OCI-LY7 (cell line): Measurements from ENCODE around the gene MRPL19. TPM values are rescaled to one million over a fixed set of nuclear protein-coding genes. Genes with fewer than 3 reads are reported as not detected.

Source experiments
- BruUV-seq: library from RNA; stranded (reverse); fragments of 400-500 nt; replicated peaks from 2 replicates; lab custom pipeline; 2021; lab: Mats Ljungman, UMichigan
- CTCF ChIA-PET: fragments of 300-600 bp; sonication (Branson Sonifier 250); formaldehyde crosslinking; loops from one replicate; lab custom pipeline; 2022; ENCODE audit warnings: antibody characterized with exemption; ENCODE audit not compliant: unreplicated experiment; lab: Charles Lee
- POLR2A ChIA-PET: fragments of 300-600 bp; sonication (Branson Sonifier 250); formaldehyde crosslinking; loops from one replicate; lab custom pipeline; 2022; ENCODE audit warnings: antibody characterized with exemption; lab: Charles Lee
- DNase-seq: peaks from one replicate; pipeline ENCODE4 v3.0.0-alpha.2; 2015; ENCODE audit warnings: low spot score
- H2AFZ ChIP-seq: fragments of 200-600 bp; sonication (generic), shearing (Covaris generic); 2 replicates; pipeline ENCODE4 v1.6.1; 2014; ENCODE audit warnings: mild to moderate bottlenecking, antibody characterized with exemption, low read length, moderate library complexity
- H3K27ac ChIP-seq: fragments of 200-600 bp; sonication (generic); 2 replicates; pipeline ENCODE4 v1.5.1; 2014; ENCODE audit warnings: mixed run types, low read depth, mild to moderate bottlenecking, moderate library complexity, low read length, inconsistent platforms; ENCODE audit not compliant: poor library complexity, severe bottlenecking
- H3K36me3 ChIP-seq: fragments of 200-600 bp; sonication (generic); 2 replicates; pipeline ENCODE4 v1.6.1; 2014; ENCODE audit warnings: mild to moderate bottlenecking, antibody characterized with exemption, low read length, moderate library complexity, mixed read lengths; ENCODE audit not compliant: insufficient read depth
- H3K4me1 ChIP-seq: fragments of 200-600 bp; sonication (generic); 2 replicates; pipeline ENCODE4 v1.5.1; 2014; ENCODE audit warnings: mild to moderate bottlenecking, low read length; ENCODE audit not compliant: insufficient read depth, poor library complexity, severe bottlenecking
- H3K4me2 ChIP-seq: fragments of 200-600 bp; sonication (generic); 2 replicates; pipeline ENCODE4 v1.6.1; 2014; ENCODE audit warnings: mild to moderate bottlenecking, low read length
- H3K4me3 ChIP-seq: fragments of 200-600 bp; sonication (generic); 2 replicates; pipeline ENCODE4 v1.5.1; 2014; ENCODE audit warnings: mild to moderate bottlenecking, low read depth, low read length; ENCODE audit not compliant: poor library complexity, severe bottlenecking
- H3K79me2 ChIP-seq: fragments of 200-600 bp; sonication (generic); 2 replicates; pipeline ENCODE4 v1.6.1; 2016; ENCODE audit warnings: low read depth, mild to moderate bottlenecking, low read length, moderate library complexity, mixed read lengths; ENCODE audit not compliant: insufficient read depth
- H3K9me2 ChIP-seq: fragments of 200-600 bp; sonication (generic); 2 replicates; pipeline ENCODE4 v1.6.1; 2016; ENCODE audit warnings: mild to moderate bottlenecking, low read length, mixed read lengths; ENCODE audit not compliant: insufficient read depth
- H3K9me3 ChIP-seq: fragments of 200-600 bp; sonication (generic); 2 replicates; pipeline ENCODE4 v1.6.1; 2014; ENCODE audit warnings: mild to moderate bottlenecking, mixed run types, low read length, mixed read lengths
- H4K20me1 ChIP-seq: fragments of 200-600 bp; sonication (generic); 2 replicates; pipeline ENCODE4 v1.6.1; 2014; ENCODE audit warnings: mild to moderate bottlenecking, antibody characterized with exemption, low read length, moderate library complexity, mixed read lengths; ENCODE audit not compliant: insufficient read depth
- EZH2phosphoT487 ChIP-seq: fragments of 200-600 bp; sonication (generic); IDR thresholded peaks from 2 replicates; pipeline ENCODE4 v1.6.1; 2018; ENCODE audit warnings: low read depth, borderline replicate concordance, mild to moderate bottlenecking, mixed run types, antibody characterized with exemption, low read length, moderate library complexity, mixed read lengths
- intact Hi-C: fragments of 100-400 bp; cut with micrococcal nuclease; formaldehyde crosslinking; loops from one replicate; pipeline ENCODE4 v1.10.0; 2022; ENCODE audit not compliant: unreplicated experiment
- total RNA-seq, 2 experiments: library from RNA; depleted of rRNA in 1 of 2; stranded (reverse); fragments of >200 nt in 1 of 2; shearing (Covaris generic) in 1 of 2; gene quantifications; 2 replicates each; pipeline ENCODE4 v1.2.3, GENCODE V29; 2014 to 2022
- TF ChIP-seq, protein P1 (sequence below): fragments of 200-600 bp; sonication (generic); conservative IDR thresholded peaks from 2 replicates; pipeline ENCODE4 v1.5.1; 2014; ENCODE audit warnings: mild to moderate bottlenecking, antibody characterized with exemption, low read length, moderate library complexity, mixed read lengths

Gene MRPL19
- total RNA-seq, 2 experiments from 2014 or later: 42.6 to 52.7 TPM

DNA sequence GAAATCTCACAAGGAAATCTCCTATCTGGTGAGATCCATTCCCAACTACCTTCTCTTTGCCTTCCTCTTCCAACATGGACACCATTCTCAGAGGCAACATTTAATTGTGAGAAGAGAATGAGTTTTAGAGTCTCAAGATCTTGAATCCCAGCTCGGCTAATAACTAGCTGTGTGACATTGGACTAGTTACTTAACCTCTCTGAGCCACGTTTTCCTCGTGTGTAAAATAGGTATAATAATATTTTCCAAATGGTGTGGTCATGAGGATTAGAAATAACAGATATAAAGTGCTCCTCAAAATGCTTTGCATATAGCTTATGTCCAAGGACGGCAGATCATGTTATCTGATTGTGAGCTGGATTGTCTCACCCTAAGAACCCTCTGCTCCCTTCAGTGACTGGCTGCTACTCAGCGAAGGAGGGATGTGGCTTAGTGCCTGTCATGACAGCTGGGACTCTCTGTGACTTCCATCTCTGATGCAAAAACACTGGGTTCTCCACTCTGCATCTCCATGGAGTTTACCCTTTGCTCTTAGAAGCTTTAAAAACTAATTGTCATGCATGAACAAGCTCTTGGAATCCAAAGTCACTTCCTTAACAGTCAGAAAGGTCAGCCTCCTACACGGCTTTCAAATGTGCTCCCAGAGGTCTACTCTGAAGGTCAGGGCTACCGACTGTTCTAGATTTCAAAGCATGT is 38.4 kb upstream of the MRPL19 start:
- CTCF ChIA-PET: interaction anchor here (1.0 kb wide), 1 partner anchor 371 kb away, joined by 4 read pairs; no protein-coding TSS in a partner anchor

DNA sequence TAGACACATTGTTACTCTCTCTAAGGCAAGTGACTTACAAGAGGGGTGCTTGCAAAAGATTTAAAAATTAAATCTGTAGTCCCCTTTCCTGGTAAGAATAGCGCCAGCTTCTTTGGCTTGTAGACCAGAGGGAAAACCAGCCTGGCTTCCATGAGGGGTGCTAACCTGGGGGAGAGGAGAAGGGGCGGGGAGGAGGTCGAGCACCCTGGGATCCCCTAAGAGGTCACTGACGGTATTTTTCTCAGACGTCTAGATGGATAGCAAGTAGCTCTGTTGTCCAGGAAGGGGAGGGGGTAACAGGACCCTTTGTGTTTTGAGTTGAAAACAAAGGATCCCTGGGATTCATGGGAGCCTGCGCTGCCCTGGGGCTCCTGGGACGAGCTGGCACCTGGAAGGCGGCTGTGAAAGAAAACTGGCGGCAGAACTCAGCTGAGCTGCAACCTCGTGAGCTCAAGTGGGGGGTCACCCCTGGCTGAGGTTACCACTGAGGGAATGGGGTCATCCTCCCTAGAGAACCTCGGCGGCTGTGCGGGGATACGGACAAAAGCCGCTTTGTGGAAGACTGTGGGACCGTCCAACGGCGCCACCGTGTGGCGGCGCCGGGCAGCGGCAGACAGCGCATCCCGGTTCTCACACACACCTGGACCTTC is 37.8 kb upstream of the MRPL19 start:
- DNase-seq: peak; percentile 20
- CTCF ChIA-PET: interaction anchor here (1.0 kb wide), 1 partner anchor 371 kb away, joined by 4 read pairs; no protein-coding TSS in a partner anchor
- TF ChIP-seq, protein P1, sequence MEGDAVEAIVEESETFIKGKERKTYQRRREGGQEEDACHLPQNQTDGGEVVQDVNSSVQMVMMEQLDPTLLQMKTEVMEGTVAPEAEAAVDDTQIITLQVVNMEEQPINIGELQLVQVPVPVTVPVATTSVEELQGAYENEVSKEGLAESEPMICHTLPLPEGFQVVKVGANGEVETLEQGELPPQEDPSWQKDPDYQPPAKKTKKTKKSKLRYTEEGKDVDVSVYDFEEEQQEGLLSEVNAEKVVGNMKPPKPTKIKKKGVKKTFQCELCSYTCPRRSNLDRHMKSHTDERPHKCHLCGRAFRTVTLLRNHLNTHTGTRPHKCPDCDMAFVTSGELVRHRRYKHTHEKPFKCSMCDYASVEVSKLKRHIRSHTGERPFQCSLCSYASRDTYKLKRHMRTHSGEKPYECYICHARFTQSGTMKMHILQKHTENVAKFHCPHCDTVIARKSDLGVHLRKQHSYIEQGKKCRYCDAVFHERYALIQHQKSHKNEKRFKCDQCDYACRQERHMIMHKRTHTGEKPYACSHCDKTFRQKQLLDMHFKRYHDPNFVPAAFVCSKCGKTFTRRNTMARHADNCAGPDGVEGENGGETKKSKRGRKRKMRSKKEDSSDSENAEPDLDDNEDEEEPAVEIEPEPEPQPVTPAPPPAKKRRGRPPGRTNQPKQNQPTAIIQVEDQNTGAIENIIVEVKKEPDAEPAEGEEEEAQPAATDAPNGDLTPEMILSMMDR: peak; percentile 91
- TF ChIP-seq EZH2phosphoT487: no peak
- no peaks in the 10 kb centered on the region for H3K9me2 ChIP-seq
- H3K4me3 ChIP-seq: no peak overlapping the region
- H3K4me1 ChIP-seq: no peaks in the 10 kb centered on the region
- no peak overlapping the region for H3K27ac ChIP-seq
- no peaks in the 10 kb centered on the region for H4K20me1 ChIP-seq
- no peak overlapping the region for H3K4me2 ChIP-seq
- intact Hi-C loops: loop anchor here (5.0 to 10.0 kb wide), 2 partner anchors 144 to 547 kb away; no protein-coding TSS in a partner anchor
- no TSS peak for BruUV-seq
- no peaks in the 10 kb centered on the region for H3K79me2 ChIP-seq
- POLR2A ChIA-PET: interaction anchor here (0.6 kb wide), 1 partner anchor 588 kb away, joined by 3 read pairs; no protein-coding TSS in a partner anchor
- no peaks in the 10 kb centered on the region for H3K36me3 ChIP-seq
- H3K9me3 ChIP-seq: no peaks in the 10 kb centered on the region
- H2AFZ ChIP-seq: no peak overlapping the region

More for the DNA sequence above, 38.4 kb upstream of the MRPL19 start:
- H3K4me2 ChIP-seq: no peak overlapping the region
- no TSS peak for BruUV-seq
- H3K9me3 ChIP-seq: no peaks in the 10 kb centered on the region
- intact Hi-C loops: loop anchor here (5.0 to 10.0 kb wide), 2 partner anchors 143 to 546 kb away; no protein-coding TSS in a partner anchor
- no peaks in the 10 kb centered on the region for H3K4me1 ChIP-seq
- H2AFZ ChIP-seq: no peak overlapping the region
- H4K20me1 ChIP-seq: no peaks in the 10 kb centered on the region
- H3K36me3 ChIP-seq: no peaks in the 10 kb centered on the region
- H3K9me2 ChIP-seq: no peaks in the 10 kb centered on the region
- DNase-seq: no peak
- POLR2A ChIA-PET: interaction anchor here (0.6 kb wide), 1 partner anchor 587 kb away, joined by 3 read pairs; no protein-coding TSS in a partner anchor
- H3K79me2 ChIP-seq: no peaks in the 10 kb centered on the region
- no peak for TF ChIP-seq EZH2phosphoT487
- TF ChIP-seq, protein P1: no peak
- no peak overlapping the region for H3K27ac ChIP-seq
- no peak overlapping the region for H3K4me3 ChIP-seq
